ENCODE measurements around the gene NUP214. TPM values are rescaled to one million over a fixed set of nuclear protein-coding genes. Genes with fewer than 3 reads are reported as not detected.

The NUP214 gene
- total RNA-seq, 4 donors from 2014 or later: 13.2 to 75.8 (median 49.0) TPM

DNA sequence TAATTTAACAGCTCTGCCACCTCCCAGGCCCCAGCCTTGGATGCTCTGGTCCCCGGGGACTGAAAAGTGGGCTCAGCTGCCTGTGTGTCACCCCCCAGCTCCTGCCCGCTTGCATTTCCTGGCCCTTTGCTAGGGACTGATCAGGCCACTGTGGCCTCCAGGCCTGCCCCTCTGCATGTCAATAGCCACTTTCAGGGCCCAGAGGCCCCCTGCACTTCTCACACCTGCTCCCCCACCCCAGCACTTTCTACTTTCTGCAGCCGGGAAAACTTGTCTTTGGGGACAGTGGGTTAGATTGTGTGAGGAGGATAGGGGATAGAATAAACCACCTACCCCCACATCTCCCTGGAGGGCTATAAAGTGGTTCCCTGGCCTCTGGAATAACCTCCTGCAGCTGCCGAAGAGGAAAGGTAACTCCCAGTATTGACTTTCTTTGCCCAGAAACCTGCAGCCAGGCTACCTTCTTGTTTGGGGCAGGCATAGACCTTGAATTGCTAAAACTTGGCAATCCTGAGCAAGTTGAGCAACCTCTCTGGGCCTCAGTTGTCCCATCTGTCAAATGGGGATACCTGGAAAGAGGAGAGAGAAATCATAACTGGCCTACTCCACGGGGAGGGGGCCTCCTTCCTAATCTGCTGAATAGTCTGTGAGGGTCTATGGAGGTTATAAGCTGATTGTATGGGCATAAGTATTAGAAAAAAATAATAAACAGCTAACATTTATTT, 21.2 kb upstream of the NUP214 start:
- no peak for TF ChIP-seq POLR2A (IDR thresholded peaks at IDR 0.05)
- TF ChIP-seq, protein P1, sequence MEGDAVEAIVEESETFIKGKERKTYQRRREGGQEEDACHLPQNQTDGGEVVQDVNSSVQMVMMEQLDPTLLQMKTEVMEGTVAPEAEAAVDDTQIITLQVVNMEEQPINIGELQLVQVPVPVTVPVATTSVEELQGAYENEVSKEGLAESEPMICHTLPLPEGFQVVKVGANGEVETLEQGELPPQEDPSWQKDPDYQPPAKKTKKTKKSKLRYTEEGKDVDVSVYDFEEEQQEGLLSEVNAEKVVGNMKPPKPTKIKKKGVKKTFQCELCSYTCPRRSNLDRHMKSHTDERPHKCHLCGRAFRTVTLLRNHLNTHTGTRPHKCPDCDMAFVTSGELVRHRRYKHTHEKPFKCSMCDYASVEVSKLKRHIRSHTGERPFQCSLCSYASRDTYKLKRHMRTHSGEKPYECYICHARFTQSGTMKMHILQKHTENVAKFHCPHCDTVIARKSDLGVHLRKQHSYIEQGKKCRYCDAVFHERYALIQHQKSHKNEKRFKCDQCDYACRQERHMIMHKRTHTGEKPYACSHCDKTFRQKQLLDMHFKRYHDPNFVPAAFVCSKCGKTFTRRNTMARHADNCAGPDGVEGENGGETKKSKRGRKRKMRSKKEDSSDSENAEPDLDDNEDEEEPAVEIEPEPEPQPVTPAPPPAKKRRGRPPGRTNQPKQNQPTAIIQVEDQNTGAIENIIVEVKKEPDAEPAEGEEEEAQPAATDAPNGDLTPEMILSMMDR (IDR thresholded peaks at IDR 0.05): no peak
- Histone ChIP-seq H3K27me3 (no peaks in the 10 kb centered on the region), H3K27ac (no peak overlapping the region), H3K4me3 (no peak overlapping the region), H3K36me3 (no peaks in the 10 kb centered on the region), H3K4me1 (no peaks in the 10 kb centered on the region), H3K9me3 (no peaks in the 10 kb centered on the region)
- intact Hi-C loops (cut with DNase I; ENCODE audit: low total_unique reads): no loop called here
- no peak for DNase-seq

DNA sequence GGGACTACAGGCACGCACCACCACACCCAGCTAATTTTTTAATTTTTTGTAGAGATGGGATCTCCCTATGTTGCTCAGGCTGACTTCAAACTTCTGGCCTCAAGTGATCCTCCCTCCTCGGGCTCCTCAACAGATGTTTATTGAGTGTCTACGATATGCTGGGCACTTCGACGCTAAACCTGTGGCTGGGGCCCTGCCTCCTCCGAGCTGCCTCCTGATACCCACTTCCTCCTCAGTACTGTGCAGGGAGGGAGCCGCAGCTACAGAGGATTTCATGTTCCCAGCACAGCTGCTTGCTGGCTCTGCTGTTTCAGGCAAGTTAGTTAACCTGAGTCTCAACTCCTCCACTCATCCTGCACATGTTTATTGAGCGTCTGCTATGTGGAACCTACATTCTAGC, 19.4 kb upstream of the NUP214 start:
- no peak for DNase-seq
- no peaks in the 10 kb centered on the region for H3K9me3 ChIP-seq
- no peaks in the 10 kb centered on the region for H3K4me1 ChIP-seq
- H3K36me3 ChIP-seq: no peaks in the 10 kb centered on the region
- H3K27ac ChIP-seq: no peak overlapping the region
- TF ChIP-seq, protein P1 (IDR thresholded peaks at IDR 0.05): no peak
- TF ChIP-seq POLR2A (IDR thresholded peaks at IDR 0.05): no peak
- intact Hi-C loops (cut with DNase I; ENCODE audit: low total_unique reads): no loop called here
- no peaks in the 10 kb centered on the region for H3K27me3 ChIP-seq
- no peak overlapping the region for H3K4me3 ChIP-seq

DNA sequence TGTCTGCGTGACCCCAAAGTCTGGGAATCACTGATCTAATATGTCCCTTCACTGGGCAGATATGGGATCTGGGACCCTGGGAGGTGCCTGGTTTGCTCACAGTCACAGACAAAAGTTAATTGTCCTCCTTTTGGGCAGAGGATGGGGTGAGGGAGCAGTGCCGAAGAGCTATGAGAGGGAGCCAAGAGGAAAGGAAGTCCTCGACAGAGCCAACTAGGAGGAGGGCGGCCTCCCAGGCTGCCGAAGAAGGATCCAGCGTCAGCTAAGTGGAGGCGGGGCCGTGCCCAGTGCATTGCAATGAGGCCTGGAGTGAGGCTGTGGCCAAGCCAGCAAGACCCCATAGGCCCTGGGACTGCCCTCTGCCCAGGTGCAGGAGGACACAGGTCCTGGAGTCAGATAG, 17.6 kb upstream of the NUP214 start:
- Histone ChIP-seq H3K27me3 (no peaks in the 10 kb centered on the region), H3K4me3 (no peak overlapping the region), H3K4me1 (no peaks in the 10 kb centered on the region), H3K27ac (no peak overlapping the region), H3K9me3 (no peaks in the 10 kb centered on the region), H3K36me3 (no peaks in the 10 kb centered on the region)
- TF ChIP-seq, protein P1 (IDR thresholded peaks at IDR 0.05): no peak
- no peak for TF ChIP-seq POLR2A (IDR thresholded peaks at IDR 0.05)
- no peak for DNase-seq
- intact Hi-C loops (cut with DNase I; ENCODE audit: low total_unique reads): no loop called here

DNA sequence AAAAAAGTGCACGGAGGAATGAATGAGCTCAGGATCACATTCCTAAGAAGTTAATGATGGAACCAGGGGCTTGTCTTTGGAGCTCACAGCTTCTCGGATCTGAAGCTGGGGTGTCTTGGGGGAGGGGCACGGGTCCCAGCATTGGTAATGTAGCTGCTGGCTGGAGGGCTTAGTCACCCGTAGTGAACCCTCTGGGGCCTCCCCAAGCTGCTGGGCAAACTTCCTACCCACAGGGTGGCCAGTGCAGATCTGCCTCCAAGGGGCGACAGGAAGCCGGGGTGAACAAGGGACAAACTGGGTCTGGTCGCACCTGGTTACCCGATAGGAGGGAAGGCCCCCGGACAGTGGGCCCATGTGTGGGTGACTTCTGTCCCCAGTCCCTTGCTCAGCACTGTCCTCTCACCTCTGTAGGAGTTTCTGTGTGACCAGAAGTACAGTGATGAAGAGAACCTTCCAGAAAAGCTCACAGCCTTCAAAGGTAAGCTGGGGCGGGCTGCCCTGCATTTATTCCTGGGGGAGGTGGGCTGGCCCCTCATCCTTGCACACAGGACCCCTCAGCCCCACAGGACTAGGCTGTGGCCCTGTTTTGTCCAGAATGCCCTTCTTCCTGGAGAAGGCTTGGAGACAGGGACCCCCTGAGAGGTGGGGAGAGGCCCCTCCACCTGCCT, 14.1 kb upstream of the NUP214 start:
- no peaks in the 10 kb centered on the region for H3K36me3 ChIP-seq
- intact Hi-C loops (cut with DNase I; ENCODE audit: low total_unique reads): no loop called here
- TF ChIP-seq, protein P1 (IDR thresholded peaks at IDR 0.05): no peak
- TF ChIP-seq POLR2A (IDR thresholded peaks at IDR 0.05): no peak
- H3K9me3 ChIP-seq: no peaks in the 10 kb centered on the region
- H3K4me3 ChIP-seq: no peak overlapping the region
- H3K4me1 ChIP-seq: no peaks in the 10 kb centered on the region
- H3K27me3 ChIP-seq: no peaks in the 10 kb centered on the region
- DNase-seq: no peak
- H3K27ac ChIP-seq: no peak overlapping the region

DNA sequence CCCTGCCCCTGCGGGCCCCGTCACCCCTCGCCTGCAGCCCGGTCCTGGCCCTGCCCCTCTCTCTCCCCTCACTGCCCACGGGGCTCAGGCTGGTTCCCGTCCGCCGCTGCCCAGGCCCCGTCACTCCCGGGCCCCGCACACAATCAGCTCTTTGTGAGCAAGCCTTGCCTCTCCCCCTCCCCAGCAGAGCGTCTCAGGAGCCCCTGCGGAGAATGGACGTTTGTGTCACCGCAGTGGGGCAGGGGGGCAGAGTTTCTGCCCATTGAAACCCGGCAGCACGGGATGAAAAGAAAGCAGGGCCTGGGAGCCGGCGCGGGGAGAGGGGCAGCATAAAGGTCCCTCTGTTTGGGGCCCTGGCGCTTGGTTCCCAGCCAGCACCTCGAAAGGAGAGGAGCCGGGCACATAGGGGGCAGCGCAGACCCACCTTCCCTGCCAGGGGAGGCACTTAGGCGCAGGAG, 13.5 kb upstream of the NUP214 start:
- no peak overlapping the region for H3K27ac ChIP-seq
- DNase-seq: no peak
- no peaks in the 10 kb centered on the region for H3K36me3 ChIP-seq

More for the DNA sequence above, 13.5 kb upstream of the NUP214 start:
- H3K4me3 ChIP-seq: no peak overlapping the region
- TF ChIP-seq, protein P1 (IDR thresholded peaks at IDR 0.05): no peak
- no peak for TF ChIP-seq POLR2A (IDR thresholded peaks at IDR 0.05)
- no peaks in the 10 kb centered on the region for H3K9me3 ChIP-seq
- intact Hi-C loops (cut with DNase I; ENCODE audit: low total_unique reads): no loop called here
- no peaks in the 10 kb centered on the region for H3K4me1 ChIP-seq
- H3K27me3 ChIP-seq: no peaks in the 10 kb centered on the region

All from uterus (tissue), 4 donors.